ENCODE results near the gene ATP13A1.
"Not testable (repeated sequence)": the region's sequence is repeated elsewhere in the genome, so short reads cannot be mapped to it uniquely, and the experiment has no call there.

Gene ATP13A1

GRCh38 chr19:19663256-19664120, at the start of gene ATP13A1:
ATP13A1 (minus strand) TSS chr19:19663676; CDS start chr19:19663666, 10 bp downstream.
- H3K4me3 ChIP-seq, result peak within 1 kb of the TSS; percentile 78 to 99 (median 88)
- H3K27ac ChIP-seq, result peak within 1 kb of the TSS; percentile 69 to 97 (median 91)

GRCh38 chr19:19711934-19712828, 48.7 kb upstream of the ATP13A1 start:
- Histone ChIP-seq H3K4me3 (no peak overlapping the region), H3K27ac (no peak overlapping the region)

- Histone ChIP-seq H3K4me3 (no peak overlapping the region), H3K27ac (no peak overlapping the region)
These were observed 47.9 kb upstream of the ATP13A1 start for GRCh38 chr19:19711306-19711933.

- Histone ChIP-seq H3K27ac (no peak overlapping the region), H3K4me3 (no peak overlapping the region)
These were observed 47.0 kb upstream of the ATP13A1 start for GRCh38 chr19:19710506-19710905.

GRCh38 chr19:19704836-19705235, 41.4 kb upstream of the ATP13A1 start:
- no peak overlapping the region for H3K4me3 ChIP-seq
- H3K27ac ChIP-seq, result no peak overlapping the region

GRCh38 chr19:19700493-19700892, 37.0 kb upstream of the ATP13A1 start:
- H3K27ac ChIP-seq, H3K4me3 ChIP-seq: not testable (repeated sequence)

GRCh38 chr19:19697589-19697988, 34.1 kb upstream of the ATP13A1 start:
- H3K27ac ChIP-seq, result no peak overlapping the region
- H3K4me3 ChIP-seq, result no peak overlapping the region

GRCh38 chr19:19696386-19696785, 32.9 kb upstream of the ATP13A1 start:
- H3K27ac ChIP-seq, result no peak overlapping the region

GRCh38 chr19:19691683-19692082, 28.2 kb upstream of the ATP13A1 start:
- Histone ChIP-seq H3K4me3 (no peak overlapping the region), H3K27ac (no peak overlapping the region)

More at GRCh38 chr19:19696386-19696785, 32.9 kb upstream of the ATP13A1 start:
- no peak overlapping the region for H3K4me3 ChIP-seq

- H3K27ac ChIP-seq, H3K4me3 ChIP-seq: not testable (repeated sequence)
These were observed 25.5 kb upstream of the ATP13A1 start for GRCh38 chr19:19689023-19689422.

GRCh38 chr19:19687090-19687489, 23.6 kb upstream of the ATP13A1 start:
- Histone ChIP-seq H3K27ac (no peak overlapping the region), H3K4me3 (no peak overlapping the region)

- Histone ChIP-seq H3K4me3 (no peak overlapping the region), H3K27ac (no peak overlapping the region)
These were observed 23.1 kb upstream of the ATP13A1 start for GRCh38 chr19:19686580-19686979.

- not testable (repeated sequence) for H3K27ac ChIP-seq
These were observed 22.6 kb upstream of the ATP13A1 start for GRCh38 chr19:19686119-19686518.

GRCh38 chr19:19679176-19680073, 15.9 kb upstream of the ATP13A1 start:
- Histone ChIP-seq H3K27ac (no peak overlapping the region), H3K4me3 (no peak overlapping the region)

More at GRCh38 chr19:19686119-19686518, 22.6 kb upstream of the ATP13A1 start:
- not testable (repeated sequence) for H3K4me3 ChIP-seq

- H3K27ac ChIP-seq, result no peak overlapping the region
- H3K4me3 ChIP-seq, result no peak overlapping the region
These were observed 14.1 kb upstream of the ATP13A1 start for GRCh38 chr19:19677579-19677978.

- H3K4me3 ChIP-seq, result no peak overlapping the region
- no peak overlapping the region for H3K27ac ChIP-seq
These were observed 10.8 kb upstream of the ATP13A1 start for GRCh38 chr19:19674315-19674714.

- no peak overlapping the region for H3K27ac ChIP-seq
- H3K4me3 ChIP-seq, result no peak overlapping the region
These were observed 9.3 kb upstream of the ATP13A1 start for GRCh38 chr19:19672816-19673215.

- H3K4me3 ChIP-seq, result peak overlapping the region; percentile 84 to 99 (median 90)
- H3K27ac ChIP-seq, result peak overlapping the region in 10 of 21 experiments; percentile 89 to 99 (median 96)
These were observed 6.6 kb upstream of the ATP13A1 start for GRCh38 chr19:19670070-19670551.
